GM18505 (cell line): ENCODE results near the gene GSTT4.

ENCODE experiments used
- ATAC-seq: cut with Tn5 transposase; IDR thresholded peaks from one replicate; pipeline ENCODE4 v1.9.1; 2021; ENCODE audit not compliant: unreplicated experiment
- POLR2A ChIP-seq: IDR thresholded peaks from 4 replicates; pipeline ENCODE4 v1.6.1; 2011; ENCODE audit warnings: borderline replicate concordance; ENCODE audit not compliant: insufficient read depth, insufficient read length; ENCODE audit errors: extremely low read depth

GSTT4 gene

GRCh38 chr22:24033731-24034130 lies 28.5 kb upstream of the GSTT4 start:
- no peak for ATAC-seq
- TF ChIP-seq POLR2A: no peak

- no peak for ATAC-seq
- TF ChIP-seq POLR2A: no peak
These were observed 25.0 kb upstream of the GSTT4 start for GRCh38 chr22:24030186-24030702.

- no peak for ATAC-seq
- no peak for TF ChIP-seq POLR2A
These were observed 24.1 kb upstream of the GSTT4 start for GRCh38 chr22:24029304-24029703.

- TF ChIP-seq POLR2A: no peak
- no peak for ATAC-seq
These were observed 23.3 kb upstream of the GSTT4 start for GRCh38 chr22:24028533-24028932.

GRCh38 chr22:24027991-24028390 lies 22.7 kb upstream of the GSTT4 start:
- ATAC-seq: no peak
- no peak for TF ChIP-seq POLR2A

GRCh38 chr22:24027389-24027975 lies 22.2 kb upstream of the GSTT4 start:
- no peak for TF ChIP-seq POLR2A
- ATAC-seq: no peak

GRCh38 chr22:24026733-24027132 lies 21.5 kb upstream of the GSTT4 start:
- no peak for TF ChIP-seq POLR2A
- ATAC-seq: no peak

GRCh38 chr22:24026056-24026455 lies 20.8 kb upstream of the GSTT4 start:
- ATAC-seq: no peak
- TF ChIP-seq POLR2A: no peak

GRCh38 chr22:24025475-24025874 lies 20.2 kb upstream of the GSTT4 start:
- ATAC-seq: no peak
- TF ChIP-seq POLR2A: no peak

- no peak for TF ChIP-seq POLR2A
- ATAC-seq: no peak
These were observed 19.1 kb upstream of the GSTT4 start for GRCh38 chr22:24024354-24024753.

GRCh38 chr22:24023204-24023789 lies 18.0 kb upstream of the GSTT4 start:
- TF ChIP-seq POLR2A: no peak
- ATAC-seq: no peak

- TF ChIP-seq POLR2A: no peak
- ATAC-seq: no peak
These were observed 16.1 kb upstream of the GSTT4 start for GRCh38 chr22:24021304-24021703.

GRCh38 chr22:24016156-24016555 lies 10.9 kb upstream of the GSTT4 start:
- no peak for TF ChIP-seq POLR2A
- ATAC-seq: no peak

- ATAC-seq: no peak
- TF ChIP-seq POLR2A: no peak
These were observed 6.4 kb upstream of the GSTT4 start for GRCh38 chr22:24011735-24012068.

GRCh38 chr22:24010018-24010391 lies 4.8 kb upstream of the GSTT4 start:
- ATAC-seq: no peak
- TF ChIP-seq POLR2A: no peak

- no peak for TF ChIP-seq POLR2A
- ATAC-seq: no peak
These were observed 4.2 kb upstream of the GSTT4 start for GRCh38 chr22:24009227-24010017.
